Caki2 (cell line): ENCODE data around the gene ALG1L2. TPM values are rescaled to one million over a fixed set of nuclear protein-coding genes. Genes with fewer than 3 reads are reported as not detected.
A peak's percentile ranks its signal among the peaks of the same experiment; 100 is the strongest.
"Not testable (repeated sequence)": the region's sequence is repeated elsewhere in the genome, so short reads cannot be mapped to it uniquely, and the experiment has no call there.

Experiments
- DNase-seq: peaks from one replicate; pipeline ENCODE4 v3.0.0-alpha.2; 2015; ENCODE audit warnings: low read depth
- in situ Hi-C: cut with HindIII; loops from 2 replicates; pipeline ENCODE4 v1.10.0; 2016; ENCODE audit warnings: low sequenced_read_pairs, low pct_unique_long_range_greater_than_20kb, mixed read lengths
- total RNA-seq: library from RNA; depleted of rRNA; stranded (reverse); fragments of >200 nt; shearing (Covaris generic); gene quantifications from 2 replicates; pipeline ENCODE4 v1.2.3, GENCODE V29; 2014; ENCODE audit warnings: low replicate concordance

Gene ALG1L2
- total RNA-seq, 1 experiment from 2014 or later = not detected

DNA sequence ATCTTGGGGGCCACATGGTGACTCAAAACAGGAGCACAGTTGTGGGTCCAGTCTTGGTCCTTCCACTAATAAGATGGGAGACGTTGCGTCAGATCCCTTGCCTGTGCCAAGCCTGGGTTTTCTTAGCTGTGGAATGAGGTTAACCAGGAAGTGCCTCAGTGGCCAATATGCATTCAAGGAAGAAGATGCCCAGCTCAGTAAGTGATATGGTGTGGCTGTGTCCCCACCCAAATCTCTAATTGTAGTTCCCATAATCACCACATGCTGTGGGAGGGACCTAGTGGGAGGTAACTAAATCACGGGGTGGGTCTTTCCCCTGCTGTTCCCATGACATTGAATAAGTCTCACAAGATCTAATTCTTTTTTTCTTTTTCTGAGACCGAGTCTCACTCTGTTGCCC lies 6.4 kb downstream of the ALG1L2 start:
- in situ Hi-C loops = no loop called here
- DNase-seq = no peak

DNA sequence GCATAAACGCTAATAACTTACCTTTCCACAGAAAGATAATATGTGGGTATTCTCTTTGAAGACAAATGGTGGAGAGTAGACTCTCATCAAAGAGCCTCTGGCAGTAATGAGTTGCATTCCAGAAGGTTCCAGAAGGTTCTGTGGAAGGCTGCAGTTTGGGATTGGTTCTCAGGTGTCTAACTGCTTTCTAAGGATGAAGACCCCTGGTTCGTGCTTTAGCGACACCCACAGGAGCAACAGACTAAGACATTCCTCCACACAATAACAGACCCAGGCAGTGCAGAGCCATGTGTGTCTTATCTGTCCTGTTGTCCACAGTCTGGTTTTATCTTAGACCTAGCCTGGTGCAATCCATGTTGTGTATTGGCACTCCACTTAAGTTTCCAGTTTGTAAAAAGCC lies 9.1 kb downstream of the ALG1L2 start:
- in situ Hi-C loops, DNase-seq: not testable (repeated sequence)

DNA sequence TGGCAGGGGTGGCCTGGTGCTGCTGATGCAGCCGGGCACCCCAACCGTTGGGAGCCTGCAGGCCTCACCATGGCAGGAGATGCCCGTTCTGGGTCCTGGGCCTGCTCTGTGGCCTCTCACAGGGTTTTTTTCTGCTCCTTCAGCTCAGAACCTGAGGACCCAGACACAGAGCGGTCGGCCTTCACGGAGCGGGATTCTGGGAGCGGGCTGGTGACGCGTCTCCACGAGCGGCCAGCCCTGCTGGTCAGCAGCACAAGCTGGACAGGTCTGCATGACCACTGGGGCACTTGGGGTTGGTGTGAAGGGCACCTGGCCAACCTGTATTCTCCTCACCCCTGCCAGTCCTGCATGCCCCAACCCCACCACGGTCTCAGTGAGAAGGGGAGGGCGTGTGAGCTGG lies 10.3 kb downstream of the ALG1L2 start:
- no peak for DNase-seq
- in situ Hi-C loops = no loop called here

DNA sequence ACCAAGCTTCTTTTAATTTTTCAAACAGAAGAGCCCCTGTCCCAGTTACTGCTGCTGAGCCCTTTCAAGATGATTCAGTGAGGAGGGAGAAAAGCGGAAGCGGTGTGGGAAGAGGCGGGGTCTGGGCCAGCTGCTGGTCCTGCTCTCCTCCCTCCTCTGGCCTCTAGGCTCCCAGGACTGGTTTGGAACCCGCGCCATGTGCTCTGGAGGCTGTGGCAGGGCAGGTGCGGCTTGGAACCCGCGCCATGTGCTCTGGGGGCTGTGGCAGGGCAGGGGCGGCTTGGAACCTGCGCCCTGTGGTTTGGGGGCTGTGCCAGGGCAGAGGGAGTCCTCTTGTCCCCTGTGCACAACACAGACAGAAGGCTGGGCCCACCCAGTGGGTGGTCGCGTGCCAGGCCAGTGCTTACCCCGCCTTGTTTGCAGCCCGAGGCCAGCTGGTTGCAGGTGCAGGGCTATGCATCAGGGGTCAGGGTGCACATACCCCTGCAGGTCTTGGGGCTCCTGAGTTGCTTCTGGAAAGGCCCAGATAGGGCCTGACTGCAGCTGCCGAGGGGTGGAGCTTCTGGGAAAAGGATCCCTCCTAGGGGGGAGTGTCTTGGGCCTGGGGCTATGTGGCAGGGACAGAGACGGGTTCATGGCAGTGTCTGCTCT lies 12.2 kb downstream of the ALG1L2 start:
- in situ Hi-C loops = no loop called here

DNA sequence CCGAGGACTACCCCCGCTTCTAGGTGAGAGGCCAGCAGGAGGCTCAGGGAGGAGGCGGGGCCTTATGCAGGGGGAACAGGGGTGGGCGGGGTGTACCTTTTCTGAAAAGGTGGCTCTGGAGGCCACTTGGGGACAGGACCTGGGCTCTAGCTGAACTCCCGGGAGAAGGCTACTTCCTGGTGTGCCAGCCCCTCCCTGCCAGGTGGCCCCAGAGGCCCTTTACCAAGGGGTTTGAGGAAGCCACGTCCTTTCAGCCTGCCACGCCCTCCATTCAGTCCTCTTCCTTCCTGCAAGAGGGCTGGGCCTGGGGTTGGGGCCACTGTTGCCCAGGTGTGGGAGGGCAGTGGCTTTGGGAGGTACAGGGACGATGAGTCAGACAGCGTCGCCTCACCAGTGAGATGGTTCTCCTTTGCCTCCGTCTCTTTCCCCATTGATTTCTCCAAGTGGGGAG lies 12.9 kb downstream of the ALG1L2 start:
- in situ Hi-C loops, DNase-seq: not testable (repeated sequence)

More for the DNA sequence above, 12.2 kb downstream of the ALG1L2 start:
- no peak for DNase-seq

DNA sequence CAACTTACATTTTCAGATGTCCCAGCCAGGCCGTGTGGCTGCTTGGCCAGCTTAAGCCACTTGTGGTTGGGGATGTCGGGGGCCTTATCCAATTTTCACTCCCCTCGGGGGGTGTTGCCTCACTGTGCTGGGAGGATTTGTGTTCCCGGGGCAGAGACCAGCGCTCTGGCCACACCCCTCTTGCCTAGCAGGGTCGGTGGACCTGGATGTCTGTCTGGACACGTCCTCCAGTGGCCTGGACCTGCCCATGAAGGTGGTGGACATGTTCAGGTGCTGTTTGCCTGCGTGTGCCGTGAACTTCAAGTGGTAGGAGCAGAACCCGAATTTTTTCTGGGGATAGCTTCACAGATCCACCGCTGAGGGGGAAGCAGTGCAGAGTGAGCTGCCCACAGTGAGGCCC lies 14.2 kb downstream of the ALG1L2 start:
- in situ Hi-C loops, DNase-seq: not testable (repeated sequence)

DNA sequence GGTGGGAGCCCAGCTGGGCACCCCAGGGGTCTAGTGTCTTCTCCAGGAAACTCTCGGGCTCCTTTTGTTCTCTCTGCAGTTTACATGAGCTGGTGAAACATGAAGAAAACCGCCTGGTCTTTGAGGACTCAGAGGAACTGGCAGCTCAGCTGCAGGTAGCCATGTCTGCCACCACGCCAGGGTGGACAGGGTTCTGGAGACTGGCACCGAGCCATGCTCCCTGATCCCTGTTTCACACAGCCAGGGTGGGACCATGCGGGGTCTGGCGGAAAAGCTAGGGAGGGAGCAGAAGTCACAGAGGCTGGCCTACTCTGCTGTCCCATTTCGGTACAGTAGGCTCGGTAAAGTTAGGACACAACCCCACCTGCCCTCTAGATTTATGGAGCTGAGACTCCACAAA lies 15.5 kb downstream of the ALG1L2 start:
- in situ Hi-C loops, DNase-seq: not testable (repeated sequence)

DNA sequence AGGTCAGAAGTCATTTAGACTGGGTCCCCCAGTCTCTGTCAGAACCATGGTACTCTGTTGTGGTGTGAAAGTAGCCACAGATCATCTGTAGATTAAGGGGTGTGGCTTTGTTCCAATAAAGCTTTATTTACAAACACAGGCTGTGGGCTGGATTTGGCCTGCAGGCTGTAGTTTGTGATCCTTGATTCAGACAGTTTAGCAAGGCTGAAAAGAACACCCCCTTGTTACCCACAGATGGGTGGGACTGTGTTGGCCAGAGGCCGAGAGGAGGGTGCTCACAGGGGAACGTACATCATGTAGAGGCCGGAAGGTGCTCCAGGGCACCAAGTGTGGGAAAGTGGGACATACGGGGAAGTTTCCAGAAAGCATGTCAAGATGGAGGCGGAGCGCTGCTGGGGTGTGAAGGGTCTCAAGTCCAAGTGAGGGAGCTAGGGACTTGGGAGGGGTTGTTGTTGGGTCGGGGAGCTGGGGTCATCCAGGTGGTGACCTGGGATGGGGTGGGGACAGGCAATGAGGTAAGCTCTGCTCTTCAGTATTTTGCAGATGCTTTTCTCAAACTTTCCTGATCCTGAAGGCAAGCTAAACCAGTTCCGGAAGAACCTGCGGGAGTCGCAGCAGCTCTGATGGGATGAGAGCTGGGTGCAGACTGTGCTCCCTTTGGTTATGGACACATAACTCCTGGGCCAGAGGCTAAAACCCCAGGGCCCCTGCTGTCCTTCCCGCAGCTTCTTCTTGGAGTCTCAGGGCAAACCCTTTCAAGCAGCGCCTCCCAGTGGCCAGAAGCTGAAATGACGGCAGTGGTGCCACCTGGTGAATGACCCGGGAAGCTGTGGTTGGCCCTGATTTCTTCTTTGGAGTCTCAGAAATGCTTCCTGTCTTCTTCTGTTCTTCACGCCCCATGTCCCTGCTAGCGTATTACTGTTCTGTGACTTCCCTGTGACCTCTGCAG lies 16.3 kb downstream of the ALG1L2 start:
- DNase-seq = peak; percentile 18
- in situ Hi-C loops = not testable (repeated sequence)

DNA sequence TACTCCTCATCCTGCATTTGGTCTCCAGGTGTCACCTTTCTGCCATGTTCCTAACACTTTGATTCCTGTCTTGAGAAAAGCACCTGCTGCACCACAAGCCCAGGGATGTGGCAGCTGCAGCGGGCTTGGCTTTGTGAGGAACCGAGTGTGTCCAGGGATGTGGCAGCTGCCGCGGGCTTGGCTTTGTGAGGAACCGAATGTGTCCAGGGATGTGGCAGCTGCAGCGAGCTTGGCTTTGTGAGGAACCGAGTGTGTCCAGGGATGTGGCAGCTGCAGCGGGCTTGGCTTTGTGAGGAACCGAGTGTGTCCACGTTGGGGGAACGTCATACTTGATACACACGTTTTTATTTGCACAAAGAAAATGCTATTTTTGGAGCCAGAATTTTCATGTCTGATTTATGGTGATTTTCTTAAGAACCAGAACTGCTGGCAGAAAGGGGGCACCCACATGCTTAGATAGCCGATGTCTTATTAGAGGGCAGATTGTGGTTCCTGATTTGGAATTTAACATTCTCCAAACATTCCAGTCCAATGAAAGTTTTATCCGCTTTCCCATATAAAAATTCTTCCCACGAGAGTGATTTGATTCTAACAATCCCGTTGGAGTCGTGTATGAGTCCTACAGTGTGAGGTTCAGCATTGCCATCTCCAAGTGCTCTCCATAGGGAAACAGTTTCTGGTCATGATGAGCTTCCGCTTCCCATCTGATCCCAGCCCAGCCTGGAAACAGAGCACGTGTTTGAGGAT lies 17.2 kb downstream of the ALG1L2 start:
- in situ Hi-C loops, DNase-seq: not testable (repeated sequence)

DNA sequence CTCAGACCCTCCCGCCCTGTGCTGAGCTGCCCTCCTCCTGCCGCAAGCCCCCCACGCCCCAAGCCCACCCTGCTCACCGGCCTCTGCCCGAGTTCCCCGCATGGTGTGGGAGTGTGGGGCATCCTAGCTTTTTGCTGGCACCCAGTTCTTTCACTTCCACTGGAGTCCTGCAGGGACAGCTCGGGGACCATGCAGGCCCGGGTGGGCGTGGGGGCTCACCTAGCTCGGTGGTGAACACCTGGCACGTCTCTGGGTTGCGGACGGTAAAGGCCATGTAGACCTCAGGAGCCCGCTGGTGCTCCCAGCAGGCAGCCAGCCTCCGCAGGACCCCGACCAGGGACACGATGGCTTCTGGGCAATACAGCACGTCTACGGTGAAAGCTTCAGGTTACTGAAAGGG lies 20.9 kb downstream of the ALG1L2 start:
- in situ Hi-C loops, DNase-seq: not testable (repeated sequence)

DNA sequence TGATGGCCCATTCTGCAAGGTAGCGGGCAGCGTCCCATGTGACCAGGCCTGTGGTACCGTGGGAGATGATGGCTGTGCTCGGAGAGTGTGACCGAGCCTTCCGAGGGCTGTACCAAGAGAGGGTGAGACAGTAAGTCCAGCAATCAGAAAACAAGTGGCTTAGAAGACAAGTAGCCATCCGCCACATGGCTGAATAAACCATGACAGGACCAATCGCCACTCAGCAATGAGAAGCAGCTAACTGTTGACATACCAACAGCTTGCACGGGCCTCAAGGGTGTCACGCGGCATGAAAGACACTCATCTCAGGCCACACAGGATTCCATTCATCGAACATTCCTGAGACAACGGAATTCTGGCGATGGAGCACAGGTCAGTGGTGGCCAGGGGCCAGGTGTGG lies 22.6 kb downstream of the ALG1L2 start:
- in situ Hi-C loops = not testable (repeated sequence)
- peak; percentile 56 for DNase-seq

DNA sequence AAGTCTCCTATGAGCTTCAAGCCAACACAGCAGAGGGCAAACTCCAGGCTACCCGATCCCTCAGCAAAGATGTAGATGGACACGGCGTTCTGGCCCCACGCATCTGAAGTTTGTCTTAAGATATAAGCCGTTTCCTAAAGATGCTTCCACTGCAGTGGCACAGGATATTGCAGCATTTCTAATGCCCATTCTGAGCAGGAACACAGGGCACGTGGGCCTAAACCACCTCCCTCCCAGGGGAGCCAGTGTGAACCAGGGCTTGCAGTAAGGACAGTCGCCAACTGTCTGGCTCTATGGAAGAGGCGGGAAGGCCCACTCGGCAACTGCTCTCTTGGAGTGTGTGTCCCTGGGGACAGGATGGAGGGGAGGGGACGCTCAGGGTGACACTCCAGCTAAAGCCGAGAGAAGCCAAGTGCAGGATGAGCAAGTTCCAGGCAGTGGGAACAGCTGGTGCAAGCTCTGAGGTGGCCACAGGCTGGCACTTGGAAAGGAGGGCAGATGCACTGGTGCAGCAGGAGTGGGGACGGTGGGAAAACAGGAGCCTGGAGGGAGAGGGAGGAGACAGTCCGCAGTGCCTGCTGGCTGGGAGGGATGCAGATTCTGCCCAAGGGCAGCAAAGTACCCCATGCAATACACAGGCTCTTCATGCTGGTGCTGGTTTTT lies 25.8 kb downstream of the ALG1L2 start:
- DNase-seq, in situ Hi-C loops: not testable (repeated sequence)

DNA sequence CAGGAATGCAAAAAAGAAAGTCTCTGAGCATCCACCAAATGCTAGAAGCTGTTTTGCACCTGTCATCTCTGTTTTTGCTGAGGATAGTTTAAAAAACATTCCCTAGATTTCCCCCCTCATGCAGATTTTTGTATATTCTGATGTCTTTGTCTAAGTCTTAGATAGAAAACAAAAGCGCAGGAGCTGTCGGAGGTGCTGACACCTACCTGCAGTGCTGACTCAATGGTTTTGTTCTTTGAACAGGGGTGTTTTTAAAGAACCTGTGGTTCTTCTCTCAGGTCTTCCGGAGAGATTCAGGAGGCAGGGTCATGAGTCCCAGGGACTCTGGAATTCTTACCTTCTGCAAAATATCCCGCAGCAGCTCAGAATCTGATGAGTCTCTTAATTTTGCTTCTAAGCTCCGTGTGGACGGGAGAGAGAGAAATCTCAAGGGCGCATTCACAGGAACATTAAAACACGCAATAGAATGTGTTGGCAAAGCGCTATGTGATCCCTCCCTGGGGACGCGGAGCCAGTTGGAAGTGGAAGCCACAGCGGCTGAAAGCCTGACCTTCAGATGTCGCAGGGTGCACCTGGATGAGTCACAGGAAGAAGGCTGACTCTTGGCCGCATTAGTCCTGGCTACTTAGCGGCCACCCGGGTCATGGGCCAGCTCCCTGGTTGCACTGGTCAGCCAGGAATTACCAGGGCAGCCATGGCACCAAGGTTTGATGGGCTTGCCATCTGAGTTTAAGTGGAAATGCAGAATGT lies 27.4 kb downstream of the ALG1L2 start:
- DNase-seq, in situ Hi-C loops: not testable (repeated sequence)

DNA sequence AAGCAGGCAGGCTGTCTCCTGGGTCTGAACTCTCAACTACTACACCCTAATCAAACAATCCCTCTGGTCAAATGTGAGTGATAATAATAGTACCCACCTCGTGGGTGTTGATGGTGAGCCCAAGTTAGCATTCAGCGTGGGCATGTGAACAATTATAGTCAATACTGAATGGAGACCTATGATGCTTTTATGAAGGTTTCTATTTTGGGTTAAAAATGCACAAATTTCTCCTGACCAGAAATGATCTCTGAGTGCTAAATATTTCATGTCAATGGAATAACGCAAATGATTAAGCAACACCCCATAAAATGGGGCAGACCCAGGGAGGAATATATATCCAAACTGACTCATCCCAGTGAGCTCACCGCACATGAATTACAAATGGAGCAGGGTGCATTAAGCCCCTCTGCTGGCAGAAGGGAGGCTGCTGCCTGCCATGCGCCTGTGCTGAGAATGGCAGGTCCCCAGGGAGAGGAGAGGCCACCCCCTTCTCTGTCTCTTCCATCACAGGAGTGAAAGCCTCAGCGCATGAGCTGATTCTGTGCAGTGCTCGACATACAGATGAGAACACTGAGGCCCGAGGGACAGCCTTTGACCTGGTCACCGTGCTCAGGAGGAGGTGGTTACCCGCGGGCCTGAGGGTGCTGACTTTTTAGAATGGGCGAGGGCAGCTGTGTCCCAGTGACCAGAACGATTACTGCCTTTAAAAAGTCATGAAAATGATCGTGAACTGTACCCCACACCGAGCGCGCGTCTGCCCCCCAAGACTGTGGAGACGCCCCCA lies 28.9 kb downstream of the ALG1L2 start:
- in situ Hi-C loops = not testable (repeated sequence)
- peak; percentile 25 for DNase-seq

DNA sequence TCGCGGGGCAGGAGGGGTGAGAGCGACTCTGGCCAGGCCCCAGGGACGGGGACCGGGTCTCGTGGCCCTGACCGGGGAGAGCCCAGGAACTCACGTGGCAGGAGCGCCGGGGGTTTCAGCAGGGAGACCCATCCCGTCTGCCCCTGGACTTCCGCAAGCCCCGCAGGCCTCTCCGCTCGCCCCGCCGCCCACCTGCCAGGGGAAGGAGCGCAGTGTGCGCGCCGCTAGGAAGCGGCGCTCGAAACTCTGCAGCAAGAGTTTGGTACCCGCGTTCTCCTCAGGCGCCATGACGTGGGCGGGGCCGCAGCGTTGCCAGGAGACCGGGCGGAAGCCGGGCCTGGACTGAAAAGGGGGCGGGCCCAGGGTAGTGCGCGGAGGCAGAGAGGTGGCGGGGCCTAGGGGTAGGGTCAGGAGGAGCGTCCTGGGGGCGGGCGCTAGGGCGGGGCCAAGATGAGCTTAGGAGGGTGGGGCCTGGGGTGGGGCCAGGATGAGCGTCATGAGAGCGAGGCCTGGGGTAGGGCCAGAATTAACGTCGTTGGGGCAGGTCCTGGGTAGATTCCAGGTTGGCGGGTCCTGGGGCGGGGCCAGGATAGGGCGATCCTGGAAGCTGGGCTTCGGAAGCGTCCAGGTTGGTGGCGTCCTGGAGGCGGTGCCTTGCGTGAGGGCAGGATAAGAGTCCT lies 29.7 kb downstream of the ALG1L2 start:
- peak; percentile 94 for DNase-seq
- in situ Hi-C loops = no loop called here
